Measurements from ENCODE around the gene CRYZL1. TPM values are rescaled to one million over a fixed set of nuclear protein-coding genes. Genes with fewer than 3 reads are reported as not detected.
"Not testable (repeated sequence)": the region's sequence is repeated elsewhere in the genome, so short reads cannot be mapped to it uniquely, and the experiment has no call there.

Gene CRYZL1
- total and polyA plus RNA-seq, 7 experiments from 2014 or later, result 33.0 to 75.5 (median 40.4) TPM

- Histone ChIP-seq H3K4me1 (ENCODE audit: control insufficient read depth in 2 of 2, insufficient read depth in 2 of 2, low read length in 2 of 2) (no peaks in the 10 kb centered on the region), H3K9me3 (ENCODE audit: control insufficient read depth in 2 of 3, low read length in 3 of 3) (no peaks in the 10 kb centered on the region), H3K36me3 (ENCODE audit: control insufficient read depth in 2 of 3, insufficient read depth in 3 of 3, low read length in 3 of 3) (no peaks in the 10 kb centered on the region), H3K27me3 (ENCODE audit: control insufficient read depth in 2 of 2, insufficient read depth in 2 of 2, low read length in 2 of 2) (no peaks in the 10 kb centered on the region), H3K4me3 (ENCODE audit: low read length) (no peak overlapping the region), H3K27ac (ENCODE audit: low read depth, low read length) (no peak overlapping the region)
- ATAC-seq (no peak), DNase-seq (no peak)
- ChIA-PET POLR2A (no interaction called here), CTCF (no interaction called here)
- peaks cover 0 to 23% (median 6%) of the 10 kb centered on the region in 5 donors for H3K27me3 Mint-ChIP-seq
- intact Hi-C loops (cut with micrococcal nuclease), result no loop called here
- H3K4me3 Mint-ChIP-seq, result no peak overlapping the region
- H3K27ac Mint-ChIP-seq, result no peak overlapping the region
- peaks cover 0 to 4% (median 0%) of the 10 kb centered on the region in 5 donors for H3K36me3 Mint-ChIP-seq
- no peaks in the 10 kb centered on the region for H3K4me1 Mint-ChIP-seq
- no peaks in the 10 kb centered on the region for H3K9me3 Mint-ChIP-seq
Measured at GRCh38 chr21:33684923-33685560, 43.5 kb upstream of the CRYZL1 start.

DNA sequence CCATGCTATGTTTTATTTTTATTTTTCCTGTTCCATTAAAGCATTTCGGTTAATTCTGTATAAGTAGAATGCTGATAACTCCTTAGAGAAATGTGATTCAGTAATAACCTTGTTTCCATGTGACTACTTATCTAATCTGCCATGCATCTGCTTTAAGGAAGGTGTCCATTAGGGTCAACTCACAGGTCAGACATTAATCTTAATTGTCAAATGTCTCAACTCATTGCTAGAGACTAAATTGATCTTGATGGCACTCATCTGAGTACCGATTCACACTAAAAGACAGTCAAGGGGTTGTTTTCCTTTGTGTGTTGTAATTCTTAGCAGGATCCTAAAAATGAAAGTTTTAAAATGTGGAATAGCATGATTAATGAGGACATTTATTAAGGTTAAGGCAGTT, 42.5 kb upstream of the CRYZL1 start:
- peaks cover 0 to 23% (median 6%) of the 10 kb centered on the region in 5 donors for H3K27me3 Mint-ChIP-seq
- no peak overlapping the region for H3K4me3 Mint-ChIP-seq
- ATAC-seq, result no peak
- H3K4me1 Mint-ChIP-seq, result no peaks in the 10 kb centered on the region
- no peaks in the 10 kb centered on the region for H3K9me3 Mint-ChIP-seq
- H3K36me3 ChIP-seq (ENCODE audit: control insufficient read depth in 2 of 3, insufficient read depth in 3 of 3, low read length in 3 of 3), result no peaks in the 10 kb centered on the region
- intact Hi-C loops (cut with micrococcal nuclease), result no loop called here
- no peak overlapping the region for H3K27ac ChIP-seq (ENCODE audit: low read depth, low read length)
- ChIA-PET POLR2A (no interaction called here), CTCF (no interaction called here)
- H3K27me3 ChIP-seq (ENCODE audit: control insufficient read depth in 2 of 2, insufficient read depth in 2 of 2, low read length in 2 of 2), result no peaks in the 10 kb centered on the region
- no peak for DNase-seq
- H3K27ac Mint-ChIP-seq, result no peak overlapping the region
- H3K36me3 Mint-ChIP-seq, result peaks cover 0 to 4% (median 0%) of the 10 kb centered on the region in 5 donors
- H3K4me1 ChIP-seq (ENCODE audit: control insufficient read depth in 2 of 2, insufficient read depth in 2 of 2, low read length in 2 of 2), result no peaks in the 10 kb centered on the region
- no peak overlapping the region for H3K4me3 ChIP-seq (ENCODE audit: low read length)
- no peaks in the 10 kb centered on the region for H3K9me3 ChIP-seq (ENCODE audit: control insufficient read depth in 2 of 3, low read length in 3 of 3)

GRCh38 chr21:33682992-33683627, 41.6 kb upstream of the CRYZL1 start:
- peaks cover 0 to 2% (median 0%) of the 10 kb centered on the region in 5 donors for H3K36me3 Mint-ChIP-seq
- intact Hi-C loops (cut with micrococcal nuclease), result no loop called here
- Histone ChIP-seq H3K4me1 (ENCODE audit: control insufficient read depth in 2 of 2, insufficient read depth in 2 of 2, low read length in 2 of 2) (no peaks in the 10 kb centered on the region), H3K4me3 (ENCODE audit: low read length) (no peak overlapping the region), H3K27ac (ENCODE audit: low read depth, low read length) (no peak overlapping the region), H3K36me3 (ENCODE audit: control insufficient read depth in 2 of 3, insufficient read depth in 3 of 3, low read length in 3 of 3) (no peaks in the 10 kb centered on the region), H3K27me3 (ENCODE audit: control insufficient read depth in 2 of 2, insufficient read depth in 2 of 2, low read length in 2 of 2) (no peaks in the 10 kb centered on the region), H3K9me3 (ENCODE audit: control insufficient read depth in 2 of 3, low read length in 3 of 3) (no peaks in the 10 kb centered on the region)
- peaks cover 0 to 23% (median 2%) of the 10 kb centered on the region in 5 donors for H3K27me3 Mint-ChIP-seq
- H3K4me1 Mint-ChIP-seq, result no peaks in the 10 kb centered on the region
- no peaks in the 10 kb centered on the region for H3K9me3 Mint-ChIP-seq
- ATAC-seq (no peak), DNase-seq (no peak)
- CTCF ChIA-PET, result no interaction called here
- H3K4me3 Mint-ChIP-seq, result no peak overlapping the region
- H3K27ac Mint-ChIP-seq, result no peak overlapping the region
- POLR2A ChIA-PET, result no interaction called here

DNA sequence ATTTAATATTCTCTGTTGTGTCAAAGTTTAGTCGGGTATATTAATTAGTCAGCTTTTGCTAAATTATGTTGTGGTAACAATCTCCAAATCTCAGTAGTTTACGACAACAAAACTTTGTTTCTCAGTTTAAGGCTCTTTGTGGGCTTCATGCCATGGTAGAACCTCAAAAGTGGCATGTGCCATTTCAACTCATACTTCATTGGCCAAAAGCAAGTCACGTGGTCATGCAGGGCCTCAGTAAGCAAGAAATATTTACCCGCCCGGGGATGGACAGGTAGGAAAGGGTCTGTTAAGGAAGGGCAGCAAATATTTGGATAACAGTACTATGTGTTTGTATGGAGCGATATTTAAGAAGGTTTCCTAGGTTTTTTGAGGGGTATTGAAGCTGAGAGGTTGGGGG, 39.3 kb upstream of the CRYZL1 start:
- Mint-ChIP-seq H3K27me3 (peaks cover 0 to 16% (median 0%) of the 10 kb centered on the region in 5 donors), H3K9me3 (peaks cover 0 to 2% (median 0%) of the 10 kb centered on the region in 11 donors), H3K4me3 (no peak overlapping the region), H3K4me1 (no peaks in the 10 kb centered on the region), H3K27ac (no peak overlapping the region), H3K36me3 (no peaks in the 10 kb centered on the region)
- H3K9me3 ChIP-seq (ENCODE audit: control insufficient read depth in 2 of 3, low read length in 3 of 3), result no peaks in the 10 kb centered on the region
- intact Hi-C loops (cut with micrococcal nuclease), result no loop called here
- no peak overlapping the region for H3K4me3 ChIP-seq (ENCODE audit: low read length)
- H3K4me1 ChIP-seq (ENCODE audit: control insufficient read depth in 2 of 2, insufficient read depth in 2 of 2, low read length in 2 of 2), result no peaks in the 10 kb centered on the region
- H3K36me3 ChIP-seq (ENCODE audit: control insufficient read depth in 2 of 3, insufficient read depth in 3 of 3, low read length in 3 of 3), result no peaks in the 10 kb centered on the region
- no peak for DNase-seq
- ChIA-PET POLR2A (interaction anchor here (0.6 kb wide), 1 partner anchor 19 kb away, joined by 5 read pairs; no protein-coding TSS in a partner anchor), CTCF (no interaction called here)
- no peak for ATAC-seq
- H3K27ac ChIP-seq (ENCODE audit: low read depth, low read length), result no peak overlapping the region
- H3K27me3 ChIP-seq (ENCODE audit: control insufficient read depth in 2 of 2, insufficient read depth in 2 of 2, low read length in 2 of 2), result no peaks in the 10 kb centered on the region

GRCh38 chr21:33677450-33677849, 35.9 kb upstream of the CRYZL1 start:
- H3K27ac Mint-ChIP-seq, result no peak overlapping the region
- POLR2A ChIA-PET, result no interaction called here
- Histone ChIP-seq H3K27ac (ENCODE audit: low read depth, low read length) (no peak overlapping the region), H3K27me3 (ENCODE audit: control insufficient read depth in 2 of 2, insufficient read depth in 2 of 2, low read length in 2 of 2) (no peaks in the 10 kb centered on the region), H3K4me1 (ENCODE audit: control insufficient read depth in 2 of 2, insufficient read depth in 2 of 2, low read length in 2 of 2) (no peaks in the 10 kb centered on the region), H3K9me3 (ENCODE audit: control insufficient read depth in 2 of 3, low read length in 3 of 3) (no peaks in the 10 kb centered on the region), H3K4me3 (ENCODE audit: low read length) (no peak overlapping the region), H3K36me3 (ENCODE audit: control insufficient read depth in 2 of 3, insufficient read depth in 3 of 3, low read length in 3 of 3) (no peaks in the 10 kb centered on the region)
- intact Hi-C loops (cut with micrococcal nuclease), result no loop called here
- DNase-seq, result no peak
- no peak for ATAC-seq
- peaks cover 0 to 2% (median 0%) of the 10 kb centered on the region in 11 donors for H3K9me3 Mint-ChIP-seq
- CTCF ChIA-PET, result no interaction called here
- H3K4me3 Mint-ChIP-seq, result no peak overlapping the region
- peaks cover 0 to 1% (median 0%) of the 10 kb centered on the region in 7 donors for H3K4me1 Mint-ChIP-seq
- H3K27me3 Mint-ChIP-seq, result peaks cover 0 to under 1% (median 0%) of the 10 kb centered on the region in 5 donors
- H3K36me3 Mint-ChIP-seq, result no peaks in the 10 kb centered on the region

- H3K27me3 Mint-ChIP-seq; H3K27me3 ChIP-seq (ENCODE audit: control insufficient read depth in 2 of 2, insufficient read depth in 2 of 2, low read length in 2 of 2); CTCF ChIA-PET; DNase-seq; H3K9me3 Mint-ChIP-seq; H3K4me1 ChIP-seq (ENCODE audit: control insufficient read depth in 2 of 2, insufficient read depth in 2 of 2, low read length in 2 of 2); H3K4me1 Mint-ChIP-seq; ATAC-seq; POLR2A ChIA-PET; H3K36me3 Mint-ChIP-seq; H3K4me3 ChIP-seq (ENCODE audit: low read length); H3K9me3 ChIP-seq (ENCODE audit: control insufficient read depth in 2 of 3, low read length in 3 of 3); H3K27ac ChIP-seq (ENCODE audit: low read depth, low read length); H3K4me3 Mint-ChIP-seq; intact Hi-C loops (cut with micrococcal nuclease); H3K36me3 ChIP-seq (ENCODE audit: control insufficient read depth in 2 of 3, insufficient read depth in 3 of 3, low read length in 3 of 3); H3K27ac Mint-ChIP-seq: not testable (repeated sequence)
Measured at GRCh38 chr21:33676666-33677065, 35.1 kb upstream of the CRYZL1 start.

DNA sequence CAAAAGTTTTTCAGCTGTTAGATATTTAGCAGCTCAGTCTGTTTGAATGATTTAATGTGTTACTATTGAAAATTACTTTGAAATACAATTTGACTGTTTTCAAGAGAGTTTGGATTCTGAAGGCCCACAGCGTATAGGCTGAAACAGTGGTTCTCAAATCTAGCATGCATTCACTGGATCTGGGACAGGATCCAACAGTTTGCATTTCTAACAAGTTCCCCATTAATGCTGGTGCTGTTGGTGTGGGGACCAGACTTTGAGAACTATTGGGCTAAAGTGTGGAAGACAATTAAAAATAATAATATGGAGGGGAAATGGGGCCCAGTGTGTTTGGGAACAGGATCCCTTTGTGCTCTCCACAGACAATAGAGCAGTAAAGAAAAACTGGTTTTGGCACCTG, 32.7 kb upstream of the CRYZL1 start:
- CTCF ChIA-PET, result no interaction called here
- Histone ChIP-seq H3K36me3 (ENCODE audit: control insufficient read depth in 2 of 3, insufficient read depth in 3 of 3, low read length in 3 of 3) (no peaks in the 10 kb centered on the region), H3K4me3 (ENCODE audit: low read length) (no peak overlapping the region), H3K27ac (ENCODE audit: low read depth, low read length) (no peak overlapping the region), H3K9me3 (ENCODE audit: control insufficient read depth in 2 of 3, low read length in 3 of 3) (no peaks in the 10 kb centered on the region), H3K4me1 (ENCODE audit: control insufficient read depth in 2 of 2, insufficient read depth in 2 of 2, low read length in 2 of 2) (no peaks in the 10 kb centered on the region), H3K27me3 (ENCODE audit: control insufficient read depth in 2 of 2, insufficient read depth in 2 of 2, low read length in 2 of 2) (no peaks in the 10 kb centered on the region)
- Mint-ChIP-seq H3K4me3 (no peak overlapping the region), H3K4me1 (peaks cover 0 to 1% (median 0%) of the 10 kb centered on the region in 7 donors), H3K36me3 (no peaks in the 10 kb centered on the region), H3K27me3 (peaks cover 0 to 4% (median 3%) of the 10 kb centered on the region in 5 donors), H3K9me3 (peaks cover 0 to 2% (median 0%) of the 10 kb centered on the region in 11 donors), H3K27ac (no peak overlapping the region)
- ATAC-seq (no peak), DNase-seq (no peak)
- POLR2A ChIA-PET, result interaction anchor here (0.6 kb wide), 1 partner anchor 13 kb away, joined by 3 read pairs; no protein-coding TSS in a partner anchor
- intact Hi-C loops (cut with micrococcal nuclease), result no loop called here

Measured in naive thymus-derived CD4-positive, alpha-beta T cell (primary cell).